NCI-H1436 (cell line): Measurements from ENCODE around the gene FAM163B.
"Not testable (repeated sequence)": the region's sequence is repeated elsewhere in the genome, so short reads cannot be mapped to it uniquely, and the experiment has no call there.

Experiments
- DNase-seq: peaks from one replicate; lab custom pipeline; 2025; lab: John Stamatoyannopoulos, UW

FAM163B gene

DNA sequence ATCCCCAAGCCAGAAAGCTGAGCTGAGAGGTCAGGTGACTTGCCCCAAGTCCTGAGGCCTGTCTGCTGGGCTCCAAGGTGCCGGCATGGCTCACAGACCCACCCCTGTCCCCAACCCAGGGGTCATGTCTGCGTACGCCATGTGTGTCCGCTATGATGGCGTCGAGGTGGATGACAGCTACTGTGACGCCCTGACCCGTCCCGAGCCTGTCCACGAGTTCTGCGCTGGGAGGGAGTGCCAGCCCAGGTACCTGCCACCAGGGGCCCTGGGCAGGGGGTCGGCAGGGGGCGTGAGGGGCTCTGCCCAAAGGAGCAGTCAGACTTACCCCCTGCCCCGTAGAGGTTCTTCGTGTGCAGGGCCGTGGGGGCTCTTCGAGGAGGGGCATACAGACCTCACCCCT, 42.4 kb downstream of the FAM163B start:
- DNase-seq = no peak

DNA sequence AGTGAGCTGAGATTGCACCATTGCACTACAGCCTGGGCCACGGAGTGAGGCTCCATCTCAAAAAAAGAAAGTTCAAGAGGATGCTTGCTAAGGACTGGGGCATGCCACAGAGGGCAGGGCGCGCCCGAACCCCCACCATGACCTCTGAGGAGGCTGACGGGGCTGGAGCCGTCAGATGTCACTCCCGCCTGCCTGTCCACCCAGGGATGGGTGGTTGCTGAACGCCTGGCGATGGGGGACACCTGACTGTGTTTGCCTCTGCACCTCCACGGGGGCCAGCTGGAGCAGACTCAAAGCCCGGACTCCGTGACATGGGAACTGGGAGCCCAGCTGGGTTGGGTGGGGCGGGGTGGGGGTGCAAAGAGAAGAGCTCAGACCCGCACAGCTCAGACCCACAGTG, 42.8 kb downstream of the FAM163B start:
- DNase-seq = no peak

DNA sequence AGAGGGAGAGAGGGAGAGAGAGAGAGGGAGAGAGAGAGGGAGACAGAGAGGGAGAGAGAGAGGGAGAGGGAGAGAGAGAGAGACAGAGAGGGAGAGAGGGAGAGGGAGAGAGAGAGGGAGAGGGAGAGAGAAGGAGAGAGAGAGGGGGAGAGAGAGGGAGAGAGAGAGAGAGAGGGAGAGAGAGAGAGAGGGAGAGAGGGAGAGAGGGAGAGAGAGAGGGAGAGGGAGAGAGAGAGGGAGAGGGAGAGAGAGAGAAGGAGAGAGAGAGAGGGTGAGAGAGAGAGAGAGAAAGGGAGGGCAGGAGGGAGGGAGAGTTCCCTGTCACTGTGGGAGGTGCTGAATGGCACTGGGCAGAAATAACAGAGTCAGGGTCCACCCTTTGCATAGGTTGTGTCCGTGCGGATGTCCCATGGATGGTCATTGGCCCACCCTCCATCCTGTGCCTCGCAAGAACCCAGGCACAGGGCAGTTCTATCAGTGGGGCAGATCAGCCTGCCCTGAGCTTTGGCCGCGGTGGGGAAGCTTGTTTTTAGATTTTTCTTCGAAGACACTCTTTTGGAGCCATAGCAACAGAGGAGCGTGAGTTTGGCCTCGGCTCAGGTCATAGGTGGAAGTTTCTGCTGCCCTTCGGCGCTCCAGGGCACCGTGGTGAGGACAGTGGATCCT, 44.6 kb downstream of the FAM163B start:
- no peak for DNase-seq

GRCh38 chr9:133563814-133564213, 45.4 kb downstream of the FAM163B start:
- DNase-seq = not testable (repeated sequence)

DNA sequence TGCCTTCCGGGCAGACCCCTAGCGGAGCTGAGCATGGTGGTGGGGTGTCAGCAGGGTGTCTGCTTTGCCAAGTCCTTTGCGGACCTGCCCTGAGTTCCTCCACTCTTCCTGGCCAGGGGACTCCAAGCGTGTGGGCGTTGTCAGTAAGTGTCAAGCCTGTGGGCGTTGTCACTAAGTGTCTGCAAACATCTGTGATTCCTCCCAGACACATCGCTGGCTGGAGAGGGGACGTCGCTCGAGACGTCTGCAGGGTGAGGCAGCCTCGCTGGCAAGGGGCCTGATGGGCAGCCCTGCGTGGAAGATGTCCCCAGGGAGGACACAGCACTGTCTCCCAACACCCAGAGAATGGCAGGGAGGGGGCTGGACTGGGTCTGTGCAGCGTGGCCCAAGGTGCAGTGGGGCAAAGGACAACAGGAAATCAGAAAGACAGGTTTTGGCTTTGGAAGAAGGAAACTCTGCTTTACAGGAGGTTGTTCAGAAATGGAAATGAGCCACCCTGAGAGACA, 45.8 kb downstream of the FAM163B start:
- no peak for DNase-seq

GRCh38 chr9:133562611-133563290, 46.4 kb downstream of the FAM163B start:
- no peak for DNase-seq

DNA sequence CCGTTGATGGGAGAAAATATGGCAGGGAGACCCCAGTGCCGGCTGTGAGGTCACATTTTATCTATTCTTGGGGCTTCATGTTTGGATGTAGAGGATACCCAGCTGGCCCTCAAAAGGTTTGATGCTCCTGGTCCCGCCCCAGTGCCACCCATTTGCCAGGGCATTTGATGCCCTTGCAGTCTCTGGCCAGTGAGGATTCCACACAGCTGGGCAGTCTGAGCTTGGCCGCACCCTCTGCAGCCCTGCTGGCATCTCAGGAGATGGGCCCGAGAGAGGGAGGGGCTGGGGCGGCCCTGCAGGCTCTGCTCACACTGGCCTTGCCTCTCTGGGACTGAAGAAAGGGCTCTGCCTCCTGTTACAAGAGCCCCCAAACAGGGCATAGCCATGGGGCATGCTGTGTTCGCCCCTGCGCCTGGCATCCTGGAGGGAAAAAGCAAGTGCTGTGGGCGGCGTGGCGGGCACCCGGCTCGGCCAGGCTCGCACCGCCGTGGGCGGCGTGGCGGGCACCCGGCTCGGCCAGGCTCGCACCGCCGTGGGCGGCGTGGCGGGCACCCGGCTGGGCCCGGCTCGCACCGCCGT, 47.1 kb downstream of the FAM163B start:
- DNase-seq = no peak

GRCh38 chr9:133560944-133561343, 48.2 kb downstream of the FAM163B start:
- DNase-seq = no peak

GRCh38 chr9:133560311-133560710, 48.9 kb downstream of the FAM163B start:
- no peak for DNase-seq

- DNase-seq = no peak
Measured at GRCh38 chr9:133558191-133559126, 50.7 kb downstream of the FAM163B start.

GRCh38 chr9:133557581-133557980, 51.6 kb downstream of the FAM163B start:
- no peak for DNase-seq

DNA sequence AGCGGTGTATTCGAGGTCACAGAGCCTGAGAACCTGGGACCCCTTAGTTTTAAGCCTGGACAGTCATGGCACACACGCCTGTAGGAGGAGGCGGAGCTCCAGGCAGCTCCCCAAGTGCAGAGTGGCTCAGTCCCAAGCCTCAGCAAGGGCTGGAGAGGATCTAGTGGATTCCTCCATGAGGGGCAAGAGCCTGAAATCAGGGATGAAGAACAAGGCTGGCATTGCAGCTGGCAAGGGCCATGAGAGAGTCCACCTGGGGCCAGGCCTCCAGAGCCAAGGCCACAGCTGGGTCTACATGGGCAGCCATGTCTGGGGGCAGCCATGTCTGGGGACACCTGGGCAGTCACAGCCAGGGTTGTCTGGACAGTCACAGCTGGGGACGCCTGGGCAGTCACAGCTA, 52.8 kb downstream of the FAM163B start:
- DNase-seq = no peak

DNA sequence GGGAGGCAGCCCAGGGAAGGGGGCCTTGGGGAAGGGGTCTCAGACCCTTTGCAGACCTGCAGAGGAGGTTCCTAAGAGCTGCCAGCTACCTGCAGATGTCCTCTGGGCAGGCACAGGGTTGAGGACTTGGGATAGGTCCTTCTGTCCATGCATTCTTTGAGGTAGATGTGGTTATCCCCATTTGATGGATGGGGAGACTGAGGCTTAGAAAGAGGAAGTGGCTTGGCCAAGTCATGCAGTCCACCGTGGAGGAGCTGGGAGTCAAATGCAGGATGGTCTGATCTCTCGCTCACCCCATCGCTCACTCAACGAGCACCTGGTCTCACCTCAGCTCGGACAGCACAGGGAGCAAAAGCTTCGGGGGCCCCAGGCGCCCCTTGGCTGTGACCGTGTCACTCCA, 54.5 kb downstream of the FAM163B start:
- DNase-seq = no peak

- DNase-seq = no peak
Measured at GRCh38 chr9:133553973-133554713, 55.0 kb downstream of the FAM163B start.

GRCh38 chr9:133553123-133553522, 56.1 kb downstream of the FAM163B start:
- DNase-seq = no peak

GRCh38 chr9:133552236-133552635, 57.0 kb downstream of the FAM163B start:
- DNase-seq = no peak

GRCh38 chr9:133551446-133551845, 57.7 kb downstream of the FAM163B start:
- no peak for DNase-seq

DNA sequence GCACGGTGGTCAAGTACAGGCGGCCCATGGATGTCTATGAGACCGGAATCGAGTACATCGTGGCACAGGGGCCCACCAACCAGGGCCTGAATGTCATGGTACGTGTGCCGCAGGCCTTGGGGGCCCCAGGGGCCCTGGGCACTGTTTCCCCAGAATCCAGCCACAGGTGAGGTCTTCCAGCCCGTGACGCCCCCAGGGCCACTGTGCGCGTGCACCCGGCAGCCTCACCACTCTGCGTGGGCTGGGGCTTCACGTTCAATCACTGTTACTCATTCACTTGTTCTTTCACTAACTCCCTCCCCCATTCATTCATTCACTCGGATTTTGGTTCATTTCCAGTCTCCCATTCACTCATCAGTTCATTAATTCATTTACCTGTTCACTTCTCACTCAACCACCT, 62.1 kb downstream of the FAM163B start:
- no peak for DNase-seq

- no peak for DNase-seq
Measured at GRCh38 chr9:133546287-133546680, 62.9 kb downstream of the FAM163B start.

- DNase-seq = no peak
Measured at GRCh38 chr9:133545494-133546286, 63.5 kb downstream of the FAM163B start.
